Adrenal gland (tissue), 12 donors: Measurements from ENCODE around the gene DEFB132. TPM values are rescaled to one million over a fixed set of nuclear protein-coding genes. Genes with fewer than 3 reads are reported as not detected.
"Not testable (repeated sequence)": the region's sequence is repeated elsewhere in the genome, so short reads cannot be mapped to it uniquely, and the experiment has no call there.

Experiments
- DNase-seq, 7 donors: peaks; one replicate each; pipeline ENCODE4 v3.0.0-alpha.2; 2019 to 2020
- H3K27ac ChIP-seq, 5 donors: fragments of 200-600 bp; sonication (generic) in 4 of 5; 1 replicate in 3 of 5; 2 replicates in 2 of 5; pipeline versions ENCODE4 v1.5.1 to v1.8.0; 2016 to 2020; ENCODE audit warnings: mild to moderate bottlenecking in 1 of 5
- H3K27me3 ChIP-seq: fragments of 200-600 bp; 2 replicates; pipeline ENCODE4 v1.8.0; 2021
- H3K36me3 ChIP-seq, 2 donors: fragments of 200-600 bp; replicated peaks in 1 of 2; 1 replicate in 1 of 2; 2 replicates in 1 of 2; pipeline versions ENCODE4 v1.5.1 to v1.8.0; 2018 to 2022
- H3K4me1 ChIP-seq, 2 donors: fragments of 200-600 bp; replicated peaks in 1 of 2; 1 replicate in 1 of 2; 2 replicates in 1 of 2; pipeline versions ENCODE4 v1.5.1 to v1.8.0; 2018 to 2021
- H3K4me3 ChIP-seq, 4 donors: fragments of 200-600 bp; sonication (generic) in 3 of 4; one replicate each; pipeline ENCODE4 v1.5.1; 2016 to 2018
- H3K9me3 ChIP-seq, 3 donors: fragments of 200-600 bp; sonication (generic) in 1 of 3; replicated peaks in 1 of 3; 1 replicate in 2 of 3; 2 replicates in 1 of 3; pipeline versions ENCODE4 v1.5.1 to v1.8.0; 2016 to 2021
- POLR2A ChIP-seq, 2 donors: fragments of 450-650 bp; IDR thresholded peaks; one replicate each; pipeline ENCODE4 v1.6.1; 2017; ENCODE audit warnings: antibody characterized with exemption in 2 of 2, mild to moderate bottlenecking in 2 of 2, moderate library complexity in 1 of 2
- WGBS, 4 donors: extraction: QIAGEN DNeasy Blood & Tissue Kit in 2 of 4; methylation state at CpG; one replicate each; pipeline versions ENCODE4 v1.1.5 to v1.1.7; 2013 to 2017; 5-methylcytosine and 5-hydroxymethylcytosine counted together
- intact Hi-C, 2 donors: fragments of 100-400 bp; cut with DNase I; formaldehyde crosslinking; loops; one replicate each; pipeline versions ENCODE4 v1.14.1 to v1.15.0; 2022 to 2023
- polyA plus RNA-seq, 3 donors: library from polyadenylated mRNA; stranded (reverse); fragments of 200-250 nt in 2 of 3; fragments of 350-450 nt in 1 of 3; fragmentation: Illumina TruSeq in 1 of 3; extraction: RNeasy Lipid Tissue Mini Kit (QIAGEN cat#74804) in 1 of 3; gene quantifications; one replicate each; pipeline ENCODE4 v1.2.3, GENCODE V29; 2013 to 2014
- total RNA-seq, 9 donors: library from RNA; depleted of rRNA in 4 of 9; stranded (reverse); fragments of >200 nt in 4 of 9; fragments of 120-200 nt in 1 of 9; fragmentation: NEBNext Ultra II Directional in 1 of 9; extraction: Animal tissue kit (Norgen Biotek cat#: 25700) in 1 of 9; gene quantifications; one replicate each; pipeline versions ENCODE4 v1.1.0 to v1.2.4, GENCODE V29; 2013 to 2023
- TF ChIP-seq, protein P1 (sequence below), 6 experiments: fragments of 450-650 bp in 4 of 6; fragments of 200-600 bp in 2 of 6; sonication (generic) in 1 of 6; IDR thresholded peaks; 1 replicate in 5 of 6; 2 replicates in 1 of 6; pipeline versions ENCODE4 v1.5.1 to v1.8.0; 2016 to 2021; ENCODE audit warnings: antibody characterized with exemption in 6 of 6, mild to moderate bottlenecking in 2 of 6, moderate library complexity in 1 of 6
- donor health status: healthy with polysubstance abuse.
- donor health status: Bipolar disorder and iron deficiency.
- donor health status: DM: yes; HTN: yes; CAD: no.
- donor health status: DM: no; HTN: no; CAD: no.
- donor health status: DM: no; HTN: no; CAD: no.
- donor health status: DM: yes; HTN: yes; CAD: no.

Gene DEFB132
- total and polyA plus RNA-seq, 12 donors, result 0.03 TPM; not detected in 11

DNA sequence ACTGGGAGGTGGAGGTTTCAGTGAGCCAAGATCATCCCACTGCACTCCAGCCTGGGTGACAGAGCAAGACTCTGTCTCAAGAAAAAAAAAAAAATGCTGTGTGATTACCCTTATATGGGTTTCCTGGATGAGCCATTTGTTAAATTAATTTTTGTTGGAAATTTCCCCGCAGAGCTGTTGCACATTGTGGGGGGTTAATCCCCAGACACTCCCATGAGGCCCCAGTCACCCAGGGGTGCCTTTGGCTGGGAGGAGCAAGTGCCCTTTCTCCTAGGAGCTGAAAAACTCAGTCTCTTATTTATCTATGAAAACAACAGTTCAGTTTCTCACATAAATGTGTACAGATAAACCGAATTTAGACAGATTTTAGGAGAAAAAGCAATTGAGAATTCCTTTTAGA is 4.7 kb upstream of the DEFB132 start:
- peaks cover 11% of the 10 kb centered on the region for H3K27me3 ChIP-seq
- H3K4me3 ChIP-seq, result no peak overlapping the region
- H3K27ac ChIP-seq, result no peak overlapping the region
- DNase-seq, result no peak
- no peaks in the 10 kb centered on the region for H3K4me1 ChIP-seq
- TF ChIP-seq, protein P1, sequence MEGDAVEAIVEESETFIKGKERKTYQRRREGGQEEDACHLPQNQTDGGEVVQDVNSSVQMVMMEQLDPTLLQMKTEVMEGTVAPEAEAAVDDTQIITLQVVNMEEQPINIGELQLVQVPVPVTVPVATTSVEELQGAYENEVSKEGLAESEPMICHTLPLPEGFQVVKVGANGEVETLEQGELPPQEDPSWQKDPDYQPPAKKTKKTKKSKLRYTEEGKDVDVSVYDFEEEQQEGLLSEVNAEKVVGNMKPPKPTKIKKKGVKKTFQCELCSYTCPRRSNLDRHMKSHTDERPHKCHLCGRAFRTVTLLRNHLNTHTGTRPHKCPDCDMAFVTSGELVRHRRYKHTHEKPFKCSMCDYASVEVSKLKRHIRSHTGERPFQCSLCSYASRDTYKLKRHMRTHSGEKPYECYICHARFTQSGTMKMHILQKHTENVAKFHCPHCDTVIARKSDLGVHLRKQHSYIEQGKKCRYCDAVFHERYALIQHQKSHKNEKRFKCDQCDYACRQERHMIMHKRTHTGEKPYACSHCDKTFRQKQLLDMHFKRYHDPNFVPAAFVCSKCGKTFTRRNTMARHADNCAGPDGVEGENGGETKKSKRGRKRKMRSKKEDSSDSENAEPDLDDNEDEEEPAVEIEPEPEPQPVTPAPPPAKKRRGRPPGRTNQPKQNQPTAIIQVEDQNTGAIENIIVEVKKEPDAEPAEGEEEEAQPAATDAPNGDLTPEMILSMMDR (IDR thresholded peaks at IDR 0.05), result no peak
- TF ChIP-seq POLR2A (IDR thresholded peaks at IDR 0.05), result no peak
- no peaks in the 10 kb centered on the region for H3K36me3 ChIP-seq
- H3K9me3 ChIP-seq, result no peaks in the 10 kb centered on the region
- intact Hi-C loops, result no loop called here
- 75 to 90% (median 84%) methylated on average over 2 of the region's 2 CpGs for WGBS, 4 donors

DNA sequence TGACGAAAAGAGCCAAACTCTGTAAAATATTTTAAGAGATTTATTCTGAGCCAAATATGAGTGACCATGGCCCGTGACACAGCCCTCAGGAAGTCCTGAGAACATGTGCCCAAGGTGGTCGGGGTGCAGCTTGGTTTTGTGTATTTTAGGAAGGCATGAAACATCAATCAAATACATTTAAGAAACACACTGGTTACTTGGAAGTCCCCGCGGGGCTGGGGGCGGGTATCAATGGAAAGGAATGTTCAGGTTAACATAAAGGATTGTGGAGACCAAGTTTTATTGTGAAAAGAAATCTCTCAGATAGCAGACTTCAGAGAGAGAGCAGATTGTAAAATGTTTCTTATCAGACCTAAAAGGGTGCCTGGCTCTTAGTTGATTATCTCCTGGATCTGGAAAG is 4.1 kb upstream of the DEFB132 start:
- H3K4me1 ChIP-seq, H3K36me3 ChIP-seq, H3K27ac ChIP-seq, intact Hi-C loops, DNase-seq, H3K4me3 ChIP-seq, H3K9me3 ChIP-seq: not testable (repeated sequence)
- 48 to 68% (median 57%) methylated on average over 6 of the region's 6 CpGs for WGBS, 4 donors
- H3K27me3 ChIP-seq, result peaks cover 11% of the 10 kb centered on the region

DNA sequence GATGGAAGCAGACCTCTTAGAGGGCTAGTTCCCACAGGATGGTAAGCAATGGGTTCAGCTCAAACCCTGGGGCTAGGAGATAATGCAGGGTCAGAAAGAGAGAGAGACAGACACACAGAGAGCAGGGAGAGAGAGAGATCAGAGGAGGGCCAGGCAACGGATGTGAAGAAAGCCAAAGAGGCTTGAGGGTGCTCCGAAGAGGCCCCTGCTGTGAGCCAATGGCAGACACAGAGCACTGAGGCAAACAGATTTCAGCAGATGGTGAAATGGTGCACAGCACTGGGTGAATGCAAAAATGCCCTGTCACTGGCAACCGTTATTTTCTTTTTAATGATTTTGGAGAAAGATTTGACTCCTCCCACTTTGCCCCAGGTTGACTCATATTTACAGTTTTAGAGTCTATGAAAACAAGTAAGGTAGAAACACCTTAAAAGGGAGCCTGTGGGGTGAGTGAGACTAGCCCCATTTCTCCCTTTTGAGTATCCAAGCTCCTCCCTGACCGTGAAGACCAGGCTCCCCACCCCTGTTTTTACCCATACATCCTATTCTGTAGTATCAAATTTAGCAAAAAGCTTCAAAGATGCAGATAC is 840 bp downstream of the DEFB132 start:
- H3K4me1 ChIP-seq, result no peaks in the 10 kb centered on the region
- H3K36me3 ChIP-seq, result no peaks in the 10 kb centered on the region
- intact Hi-C loops, result no loop called here
- H3K4me3 ChIP-seq, result no peak overlapping the region
- peaks cover 11% of the 10 kb centered on the region for H3K27me3 ChIP-seq
- H3K9me3 ChIP-seq, result no peaks in the 10 kb centered on the region
- TF ChIP-seq, protein P1 (IDR thresholded peaks at IDR 0.05), result no peak
- TF ChIP-seq POLR2A (IDR thresholded peaks at IDR 0.05), result no peak
- H3K27ac ChIP-seq, result no peak overlapping the region
- DNase-seq, result no peak
- 48 to 64% (median 53%) methylated on average over 4 of the region's 4 CpGs for WGBS, 4 donors

DNA sequence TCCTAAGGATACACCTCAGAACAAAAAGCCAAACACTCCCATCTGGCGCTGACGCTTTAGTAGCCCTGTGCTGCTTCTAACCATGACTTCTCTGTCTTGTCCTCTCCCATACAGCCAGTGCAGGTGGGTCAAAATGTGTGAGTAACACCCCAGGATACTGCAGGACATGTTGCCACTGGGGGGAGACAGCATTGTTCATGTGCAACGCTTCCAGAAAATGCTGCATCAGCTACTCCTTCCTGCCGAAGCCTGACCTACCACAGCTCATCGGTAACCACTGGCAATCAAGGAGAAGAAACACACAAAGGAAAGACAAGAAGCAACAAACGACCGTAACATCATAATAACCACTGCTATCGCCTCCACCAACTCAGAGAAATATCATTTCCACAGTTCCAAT is 1.4 kb downstream of the DEFB132 start:
- Histone ChIP-seq H3K4me1 (no peaks in the 10 kb centered on the region), H3K9me3 (no peaks in the 10 kb centered on the region), H3K36me3 (no peaks in the 10 kb centered on the region), H3K27ac (no peak overlapping the region), H3K27me3 (peaks cover 11% of the 10 kb centered on the region), H3K4me3 (no peak overlapping the region)
- DNase-seq, result peak in 1 of 7 donors; percentile 21
- intact Hi-C loops, result no loop called here
- WGBS, 4 donors, result 39 to 62% (median 50%) methylated on average over 8 of the region's 8 CpGs
- TF ChIP-seq, protein P1 (IDR thresholded peaks at IDR 0.05), result no peak
- TF ChIP-seq POLR2A (IDR thresholded peaks at IDR 0.05), result no peak

DNA sequence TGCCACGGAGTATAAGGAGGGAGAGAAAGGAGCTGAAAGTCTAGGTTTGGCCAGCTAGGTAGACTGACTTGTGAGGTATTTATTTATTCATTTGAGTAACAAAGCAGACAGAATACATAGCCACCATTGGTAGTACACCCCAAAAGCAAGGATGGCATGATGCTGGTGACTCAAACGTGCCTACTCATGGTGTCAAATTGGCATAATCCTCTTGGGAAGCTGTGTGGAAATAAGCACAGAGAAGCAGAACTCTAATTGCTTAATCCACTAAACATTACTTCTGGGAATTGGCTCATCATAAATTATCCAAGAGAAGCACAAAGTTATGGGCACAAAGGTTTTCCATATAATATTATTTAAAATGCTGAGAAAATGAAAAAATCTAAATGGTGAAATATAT is 2.5 kb downstream of the DEFB132 start:
- H3K27me3 ChIP-seq, result peaks cover 3% of the 10 kb centered on the region
- 34 to 71% (median 60%) methylated on average over 2 of the region's 2 CpGs for WGBS, 4 donors
- H3K4me3 ChIP-seq, result no peak overlapping the region
- H3K9me3 ChIP-seq, result no peaks in the 10 kb centered on the region
- TF ChIP-seq, protein P1 (IDR thresholded peaks at IDR 0.05), result no peak
- no peak for TF ChIP-seq POLR2A (IDR thresholded peaks at IDR 0.05)
- DNase-seq, result no peak
- intact Hi-C loops, result no loop called here
- no peak overlapping the region for H3K27ac ChIP-seq
- no peaks in the 10 kb centered on the region for H3K36me3 ChIP-seq
- H3K4me1 ChIP-seq, result no peaks in the 10 kb centered on the region
